NB4 (cell line): ENCODE data around the gene PRKG1.

Experiments
- CTCF ChIP-seq: IDR thresholded peaks from one replicate; pipeline ENCODE4 v1.5.1; 2012; ENCODE audit warnings: low read depth, low read length
- MYC ChIP-seq: IDR thresholded peaks from 2 replicates; pipeline ENCODE4 v1.6.1; 2011; ENCODE audit warnings: low read depth, low read length
- POLR2A ChIP-seq: IDR thresholded peaks from 2 replicates; pipeline ENCODE4 v1.6.1; 2011; ENCODE audit warnings: mild to moderate bottlenecking; ENCODE audit not compliant: insufficient read length; ENCODE audit errors: extremely low read depth

- TF ChIP-seq POLR2A (no peak), CTCF (no peak), MYC (no peak)
Measured at GRCh38 chr10:51507476-51507875, 433.2 kb downstream of the PRKG1 start.
